Measurements from ENCODE around the gene TMEM170B. TPM values are rescaled to one million over a fixed set of nuclear protein-coding genes. Genes with fewer than 3 reads are reported as not detected.

Gene TMEM170B
- total RNA-seq, 1 donor from 2014 or later, result 5.4 TPM

DNA sequence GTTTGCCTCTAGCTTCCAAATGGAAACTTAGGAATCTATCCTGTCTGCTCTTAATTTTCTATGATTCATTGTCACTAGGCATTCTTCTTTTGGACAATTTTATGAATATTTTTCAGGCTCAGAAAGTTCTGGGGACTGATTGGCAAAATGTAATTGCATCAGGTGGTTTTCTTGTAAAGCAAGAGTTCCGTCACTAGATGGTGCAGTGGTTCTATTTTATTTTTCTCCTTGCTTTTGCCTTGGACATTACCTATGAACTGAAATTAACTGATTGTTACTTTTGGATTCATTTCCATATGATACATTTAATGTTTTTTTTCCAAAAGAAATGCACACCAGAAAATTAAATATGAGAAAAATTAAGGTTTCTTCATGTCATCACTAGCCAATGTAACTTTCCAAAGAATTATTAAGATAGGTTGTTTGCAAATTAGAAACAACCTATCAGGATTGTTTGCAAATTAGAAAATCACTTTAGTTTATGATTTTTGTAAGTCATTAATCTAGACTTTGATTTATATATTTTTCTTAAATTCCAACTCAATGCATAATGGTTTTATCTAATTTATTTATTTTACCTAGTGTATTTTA, 48.0 kb downstream of the TMEM170B start:
- no peak for DNase-seq (ENCODE audit: low read depth, low spot score)

GRCh38 chr6:11586117-11586516, 48.6 kb downstream of the TMEM170B start:
- DNase-seq (ENCODE audit: low read depth, low spot score), result no peak

DNA sequence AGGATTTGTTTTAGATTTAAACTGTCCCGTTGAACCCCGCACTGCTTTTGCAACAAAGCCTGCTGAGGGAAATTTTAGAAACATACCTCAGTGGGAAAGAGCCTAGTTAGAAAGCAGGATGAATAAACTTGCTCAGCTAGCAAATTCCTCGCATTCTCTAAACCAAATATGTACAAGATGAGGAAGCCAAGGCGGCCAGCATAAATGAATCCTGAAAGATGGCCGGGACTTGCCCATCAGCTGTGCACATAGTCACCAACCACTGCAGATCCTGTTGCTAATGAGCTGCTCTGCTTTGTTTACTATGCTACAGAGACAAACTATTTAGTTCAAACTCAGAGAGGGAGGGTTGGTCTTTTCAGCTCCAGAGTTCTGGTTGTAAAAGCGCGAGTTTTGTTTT, 49.0 kb downstream of the TMEM170B start:
- peak; percentile 74 for DNase-seq (ENCODE audit: low read depth, low spot score)

- no peak for DNase-seq (ENCODE audit: low read depth, low spot score)
Observed at GRCh38 chr6:11589261-11589660, 51.7 kb downstream of the TMEM170B start.

DNA sequence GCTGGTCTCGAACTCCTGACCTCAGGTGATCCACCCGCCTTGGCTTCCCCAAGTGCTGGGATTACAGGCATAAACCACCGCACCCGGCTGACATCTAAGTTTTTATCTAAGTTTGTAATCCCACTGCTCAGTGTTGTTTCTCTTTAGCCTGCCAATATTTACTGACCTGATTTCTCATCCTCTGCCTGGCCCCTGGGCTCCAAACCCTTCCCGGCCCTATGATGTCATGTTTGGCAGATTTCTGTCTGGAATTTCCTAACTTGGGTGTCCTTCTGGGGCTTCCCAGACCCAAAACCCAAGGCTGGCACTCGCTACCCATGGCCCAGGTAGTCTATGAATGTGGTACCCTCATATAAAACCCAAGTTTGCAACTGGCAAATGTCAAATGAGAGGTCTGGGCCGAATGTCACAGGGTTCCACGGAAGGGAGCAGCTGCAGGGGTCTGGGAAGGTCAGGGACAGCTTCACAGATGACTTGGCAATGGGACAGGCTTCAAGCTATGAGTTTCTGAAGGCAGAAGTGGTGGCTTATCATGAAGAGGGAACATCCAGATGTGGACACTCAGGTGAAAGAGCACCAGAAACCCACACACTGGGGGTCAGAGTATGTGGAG, 54.9 kb downstream of the TMEM170B start:
- DNase-seq (ENCODE audit: low read depth, low spot score), result no peak

- no peak for DNase-seq (ENCODE audit: low read depth, low spot score)
Observed at GRCh38 chr6:11593096-11593495, 55.5 kb downstream of the TMEM170B start.

DNA sequence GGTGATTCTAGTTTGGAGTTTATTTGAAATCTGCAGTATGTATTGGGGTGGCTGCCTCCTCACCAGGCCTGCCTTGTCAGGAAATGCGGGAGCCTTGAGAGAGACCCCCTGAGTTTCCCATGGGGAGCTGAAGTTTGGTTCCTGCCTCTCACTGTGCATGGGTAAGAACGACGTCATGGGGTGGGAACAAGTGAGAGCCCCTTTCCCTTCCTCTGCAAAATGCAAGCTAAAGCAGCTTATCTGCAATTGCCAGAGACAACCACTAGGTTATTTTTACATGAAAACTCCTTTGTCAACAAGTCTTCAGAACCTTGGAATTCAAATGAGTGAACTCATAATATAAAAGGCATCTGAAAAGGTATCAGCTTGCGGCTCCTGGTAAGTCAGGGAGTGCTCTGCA, 58.4 kb downstream of the TMEM170B start:
- no peak for DNase-seq (ENCODE audit: low read depth, low spot score)

- DNase-seq (ENCODE audit: low read depth, low spot score), result no peak
Observed at GRCh38 chr6:11596640-11597237, 59.2 kb downstream of the TMEM170B start.

DNA sequence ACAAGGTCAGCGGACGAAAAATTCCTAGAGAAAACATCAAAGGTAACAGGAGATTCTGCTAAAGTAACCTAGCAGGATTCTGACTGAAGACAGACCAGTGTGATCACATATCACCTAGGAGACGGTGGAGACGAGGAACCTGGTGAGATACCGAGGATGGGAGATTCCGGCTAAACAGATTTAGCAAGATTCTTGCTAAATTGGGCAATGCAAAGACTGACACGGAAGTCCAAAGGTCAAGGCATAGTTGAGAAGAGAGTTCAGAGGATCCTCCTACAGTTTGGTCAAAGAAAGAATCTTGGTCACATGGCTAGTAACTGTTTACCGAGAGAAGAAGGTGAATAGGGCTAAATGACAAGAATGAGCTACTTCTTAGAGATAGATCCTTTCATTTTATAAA, 61.1 kb downstream of the TMEM170B start:
- no peak for DNase-seq (ENCODE audit: low read depth, low spot score)

DNA sequence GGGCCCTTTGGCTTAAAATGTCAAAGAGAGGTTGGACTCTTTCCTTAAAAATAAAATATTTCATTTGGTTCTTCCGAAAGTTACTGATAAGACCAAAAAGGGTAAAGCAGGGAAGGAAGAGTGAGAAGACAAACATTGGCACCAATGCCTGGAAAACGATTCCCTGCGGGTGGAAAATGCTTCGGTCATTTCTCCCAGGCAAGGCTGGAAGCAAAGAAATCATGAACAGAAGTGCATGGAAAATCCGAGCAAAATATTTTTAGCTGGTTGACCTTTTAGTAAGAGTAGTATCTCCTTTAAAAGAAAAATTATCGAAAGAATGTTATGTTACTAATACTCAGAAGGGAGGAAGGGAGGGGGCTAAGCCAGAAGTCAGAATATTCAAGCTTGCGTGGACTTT, 62.7 kb downstream of the TMEM170B start:
- no peak for DNase-seq (ENCODE audit: low read depth, low spot score)

DNA sequence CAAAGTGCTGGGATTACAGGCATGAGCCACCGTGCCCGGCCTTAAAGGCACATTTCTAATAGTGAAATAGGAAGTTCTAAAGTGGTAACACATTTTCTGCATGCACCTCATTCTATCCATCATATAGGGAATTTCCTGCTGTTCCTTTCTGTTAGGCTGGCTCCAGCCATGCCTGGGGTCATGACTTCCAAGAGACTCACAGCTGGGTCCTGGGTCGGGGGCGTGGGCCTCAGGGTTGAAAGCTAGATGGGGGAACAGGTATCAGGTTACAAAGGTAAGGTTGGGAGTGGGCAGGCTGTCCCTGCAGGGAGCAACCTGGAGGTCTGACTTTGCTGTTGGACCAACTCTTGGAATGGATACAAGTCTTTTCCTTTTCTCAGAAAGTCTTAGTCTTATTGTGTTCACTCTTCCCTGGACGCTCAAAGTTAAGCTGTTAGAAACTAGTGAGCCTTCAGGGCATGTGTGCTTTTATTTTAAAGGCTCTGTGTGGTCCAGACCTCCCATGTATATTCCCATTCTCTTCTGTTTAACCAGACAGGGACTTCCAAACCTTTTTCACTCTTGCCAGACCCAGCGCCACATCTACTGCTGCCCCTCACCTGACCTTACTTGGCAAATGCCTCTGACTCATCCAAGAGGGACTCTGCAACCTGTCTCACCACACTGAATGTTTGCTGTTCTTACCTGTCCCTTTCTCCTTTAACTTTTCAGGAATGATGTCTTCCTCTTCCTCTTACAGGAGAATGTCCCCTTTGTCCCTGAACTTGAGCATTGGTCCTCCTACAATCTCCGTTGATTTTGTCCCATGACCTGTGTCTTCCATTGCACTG, 64.4 kb downstream of the TMEM170B start:
- DNase-seq (ENCODE audit: low read depth, low spot score), result no peak

GRCh38 chr6:11604215-11604614, 66.7 kb downstream of the TMEM170B start:
- DNase-seq (ENCODE audit: low read depth, low spot score), result no peak

DNA sequence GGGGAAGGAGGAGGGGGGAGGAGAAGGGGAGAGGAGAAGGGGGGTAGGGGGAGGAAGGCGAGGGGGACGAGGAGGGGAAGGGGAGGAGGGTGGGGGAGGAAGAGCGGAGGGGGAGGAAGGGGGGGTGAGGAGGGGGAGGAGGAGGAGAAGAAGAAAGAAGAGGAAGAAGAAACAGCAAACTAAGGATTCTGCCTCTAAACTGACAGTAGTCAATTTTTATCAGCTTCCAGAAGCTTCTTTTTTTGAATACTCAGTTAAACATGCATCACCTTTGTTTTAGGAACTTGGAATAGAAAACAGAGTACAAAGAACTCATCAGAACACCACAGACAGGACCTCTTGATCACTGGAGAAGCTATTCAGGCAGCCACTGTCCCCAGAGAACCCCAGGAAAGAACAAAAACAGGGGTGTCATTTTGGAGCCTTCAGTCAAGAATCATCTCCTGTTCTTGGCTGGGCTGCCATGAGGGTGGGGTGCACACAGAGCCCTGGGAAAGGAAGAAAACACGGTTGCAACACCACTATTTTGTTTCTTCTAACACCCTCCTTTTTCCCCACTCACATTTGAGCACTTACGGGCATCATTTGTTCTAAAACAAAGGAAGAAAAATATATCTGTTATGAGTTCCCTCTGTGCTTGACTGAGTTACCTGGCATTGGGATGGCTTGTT, 67.4 kb downstream of the TMEM170B start:
- DNase-seq (ENCODE audit: low read depth, low spot score), result no peak

GRCh38 chr6:11605507-11605905, 68.0 kb downstream of the TMEM170B start:
- no peak for DNase-seq (ENCODE audit: low read depth, low spot score)

GRCh38 chr6:11606332-11606731, 68.8 kb downstream of the TMEM170B start:
- peak; percentile 57 for DNase-seq (ENCODE audit: low read depth, low spot score)

GRCh38 chr6:11607383-11607782, 69.8 kb downstream of the TMEM170B start:
- DNase-seq (ENCODE audit: low read depth, low spot score), result peak; percentile 79

- DNase-seq (ENCODE audit: low read depth, low spot score), result no peak
Observed at GRCh38 chr6:11608600-11609323, 71.2 kb downstream of the TMEM170B start.

- DNase-seq (ENCODE audit: low read depth, low spot score), result peak; percentile 100
Observed at GRCh38 chr6:11609324-11610071, 71.9 kb downstream of the TMEM170B start.

DNA sequence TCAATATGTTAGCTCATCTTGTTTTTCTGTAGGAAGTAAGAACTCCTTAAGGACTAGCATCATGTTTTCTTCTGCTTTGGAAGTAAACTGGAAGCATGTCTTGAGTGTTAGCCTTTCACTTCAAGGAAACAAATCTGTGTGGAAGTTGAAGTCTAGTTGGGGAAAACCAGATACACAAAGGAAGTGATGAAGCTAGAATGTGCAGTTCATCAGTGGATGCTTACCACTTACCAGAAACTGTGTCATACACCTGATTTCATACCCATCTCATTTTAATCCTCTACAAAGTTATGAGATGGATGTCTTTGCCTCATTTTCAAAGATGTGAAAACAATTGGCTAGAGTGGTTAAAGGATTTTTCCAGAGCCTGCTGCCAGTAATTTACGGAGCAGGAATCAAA, 75.8 kb downstream of the TMEM170B start:
- DNase-seq (ENCODE audit: low read depth, low spot score), result no peak

DNA sequence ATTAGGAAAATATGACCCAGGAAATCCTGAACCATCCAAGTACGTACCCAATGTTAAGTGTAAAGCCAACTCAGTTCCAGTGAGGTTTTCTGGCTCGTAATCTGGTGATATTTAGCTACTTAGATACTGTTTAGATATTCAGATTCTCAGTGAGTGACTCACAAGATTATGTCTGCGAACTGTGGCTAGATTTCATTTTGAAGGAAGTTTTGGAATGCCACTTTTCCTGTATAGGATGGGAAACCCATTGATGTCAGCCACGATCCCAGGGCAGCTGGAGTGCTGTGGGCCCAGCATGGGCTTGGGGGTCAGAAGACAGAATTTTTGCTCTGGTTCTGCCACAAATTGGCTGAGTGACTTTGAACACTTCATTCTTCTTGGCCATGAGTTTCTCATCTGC, 76.3 kb downstream of the TMEM170B start:
- DNase-seq (ENCODE audit: low read depth, low spot score), result peak; percentile 96
